ENCODE results near the gene IGFBP7.

Gene IGFBP7

DNA sequence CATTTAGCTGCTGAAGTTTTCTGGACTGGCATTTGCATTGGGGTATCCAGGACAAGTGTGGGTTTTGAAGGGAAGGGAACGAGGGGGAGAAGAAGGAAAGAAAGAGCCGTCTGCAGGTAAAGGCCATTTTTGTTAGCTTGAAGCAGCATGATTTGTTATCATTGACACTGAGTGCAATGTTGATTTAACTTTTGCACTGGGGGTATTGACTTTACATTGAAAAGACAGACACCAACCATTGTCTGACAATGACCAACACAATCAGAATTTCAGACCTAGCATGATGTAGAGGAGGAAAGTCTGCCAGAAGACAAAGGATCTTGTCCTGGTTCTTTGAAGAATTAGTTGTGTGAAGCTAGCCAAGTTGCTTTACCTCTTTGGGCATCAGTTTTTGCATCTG, 39.6 kb upstream of the IGFBP7 start:
- no peaks in the 10 kb centered on the region for H3K36me3 ChIP-seq (ENCODE audit: insufficient read depth, low read length)
- no peak overlapping the region for H3K4me3 ChIP-seq (ENCODE audit: low read length)
- H3K9ac ChIP-seq (ENCODE audit: low read depth, low read length): no peak overlapping the region
- no peaks in the 10 kb centered on the region for H3K9me3 ChIP-seq (ENCODE audit: insufficient read depth, low read depth, low read length)
- no peak overlapping the region for H3K27ac ChIP-seq (ENCODE audit: low read depth, low read length)
- WGBS: 86% methylated on average over 2 of the region's 2 CpGs
- H3K27me3 ChIP-seq (ENCODE audit: insufficient read depth, low read length): no peaks in the 10 kb centered on the region
- peaks cover 8% of the 10 kb centered on the region; the same call in 1 of the 2 replicates for H3K4me1 ChIP-seq (ENCODE audit: insufficient read depth, low read length)

DNA sequence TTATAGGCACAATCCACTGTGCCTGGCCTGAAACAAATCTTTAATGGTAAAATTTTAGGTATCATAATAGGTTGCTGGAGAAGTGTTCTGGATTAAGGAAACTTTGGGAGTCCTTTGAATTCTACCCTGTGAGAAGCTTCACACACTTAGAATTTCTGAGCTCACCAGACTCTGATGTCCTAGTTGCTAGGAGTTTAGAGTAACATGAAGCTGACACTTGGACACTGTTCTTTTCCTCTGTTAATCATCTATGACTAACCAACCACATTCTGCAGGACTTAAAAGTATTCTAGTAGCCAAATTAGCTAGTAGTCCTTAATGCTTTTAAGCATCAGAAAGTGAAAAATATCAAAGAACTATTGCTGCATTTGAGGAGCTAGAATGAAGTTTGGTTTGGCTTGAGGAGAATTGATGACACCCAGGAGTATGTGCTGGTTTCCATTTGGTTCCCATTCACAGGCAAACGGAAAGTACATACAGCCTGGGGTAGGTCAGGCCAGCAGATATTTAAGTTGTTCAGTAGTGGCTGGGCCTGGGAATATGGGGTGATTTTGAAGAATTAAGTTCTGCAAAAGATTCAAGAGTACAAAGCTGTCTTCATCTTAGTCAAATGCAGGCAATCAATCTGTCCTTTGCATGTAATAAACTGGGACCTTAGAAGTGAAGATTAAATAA, 38.8 kb upstream of the IGFBP7 start:
- Histone ChIP-seq H3K27ac (ENCODE audit: low read depth, low read length) (no peak overlapping the region), H3K4me3 (ENCODE audit: low read length) (no peak overlapping the region), H3K27me3 (ENCODE audit: insufficient read depth, low read length) (no peaks in the 10 kb centered on the region), H3K9ac (ENCODE audit: low read depth, low read length) (no peak overlapping the region), H3K4me1 (ENCODE audit: insufficient read depth, low read length) (peaks cover 2% of the 10 kb centered on the region; the same call in 1 of the 2 replicates), H3K36me3 (ENCODE audit: insufficient read depth, low read length) (no peaks in the 10 kb centered on the region), H3K9me3 (ENCODE audit: insufficient read depth, low read depth, low read length) (no peaks in the 10 kb centered on the region)
- WGBS: 90% methylated on average over 1 of the region's 1 CpG

DNA sequence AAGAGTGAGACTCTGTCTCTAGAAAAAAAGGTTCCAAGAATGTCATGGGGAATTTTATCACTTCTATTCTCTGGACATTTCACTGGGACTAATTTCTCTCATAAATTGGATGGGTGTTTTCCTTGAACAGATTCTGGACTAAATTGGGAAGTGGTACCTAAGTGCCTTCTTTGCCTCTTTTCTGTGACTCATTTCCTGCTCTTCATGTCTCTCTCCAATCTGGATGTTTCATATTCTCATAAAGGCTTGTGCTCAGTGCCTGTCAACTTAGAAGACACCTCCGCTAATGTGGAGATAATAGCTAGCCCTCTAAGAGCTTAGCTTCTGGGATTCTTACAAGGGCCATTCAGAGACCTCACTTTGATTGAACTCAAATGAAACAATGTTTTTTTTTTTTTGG, 38.0 kb upstream of the IGFBP7 start:
- Histone ChIP-seq H3K27ac (ENCODE audit: low read depth, low read length) (no peak overlapping the region), H3K4me3 (ENCODE audit: low read length) (no peak overlapping the region)

DNA sequence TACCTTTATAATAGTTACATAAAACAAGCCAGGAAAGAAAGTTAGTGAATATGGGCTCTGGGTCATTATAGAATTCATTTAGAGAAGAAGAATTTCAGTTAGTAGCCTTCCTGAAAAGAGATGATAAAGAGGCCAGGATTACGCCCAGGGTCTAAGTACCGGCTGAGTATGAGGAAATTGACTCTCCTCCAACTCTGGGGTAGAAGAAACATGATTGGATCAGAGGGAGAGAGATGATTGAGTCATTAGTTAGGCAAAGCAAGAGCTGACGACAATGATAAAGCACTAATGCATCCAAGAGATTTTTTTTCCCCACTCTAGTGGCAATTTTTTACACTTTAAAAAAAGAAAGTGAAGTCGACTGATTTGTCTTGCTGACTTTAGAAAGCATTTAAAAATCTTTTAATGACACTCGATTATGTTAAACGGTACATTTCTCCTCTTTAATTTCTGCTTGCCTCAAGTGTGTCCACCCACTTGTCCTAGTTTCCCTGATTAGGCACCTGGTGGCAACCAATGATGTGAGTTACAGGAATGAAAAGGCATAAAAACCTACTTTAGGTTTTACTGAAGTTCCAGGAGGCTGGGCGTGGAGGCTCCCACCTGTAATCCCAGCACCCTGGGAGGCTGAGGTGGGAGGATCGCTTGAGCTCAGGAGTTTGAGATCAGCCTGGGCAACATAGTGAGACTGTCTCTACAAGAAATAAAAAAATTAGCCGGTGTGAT, 37.3 kb upstream of the IGFBP7 start:
- Histone ChIP-seq H3K36me3 (ENCODE audit: insufficient read depth, low read length) (no peaks in the 10 kb centered on the region), H3K9ac (ENCODE audit: low read depth, low read length) (no peak overlapping the region), H3K9me3 (ENCODE audit: insufficient read depth, low read depth, low read length) (no peaks in the 10 kb centered on the region), H3K4me1 (ENCODE audit: insufficient read depth, low read length) (no peaks in the 10 kb centered on the region), H3K4me3 (ENCODE audit: low read length) (no peak overlapping the region), H3K27ac (ENCODE audit: low read depth, low read length) (no peak overlapping the region), H3K27me3 (ENCODE audit: insufficient read depth, low read length) (no peaks in the 10 kb centered on the region)
- WGBS: 94% methylated on average over 9 of the region's 9 CpGs

More for the DNA sequence above, 38.0 kb upstream of the IGFBP7 start:
- Histone ChIP-seq H3K27me3 (ENCODE audit: insufficient read depth, low read length) (no peaks in the 10 kb centered on the region), H3K9ac (ENCODE audit: low read depth, low read length) (no peak overlapping the region), H3K4me1 (ENCODE audit: insufficient read depth, low read length) (no peaks in the 10 kb centered on the region), H3K36me3 (ENCODE audit: insufficient read depth, low read length) (no peaks in the 10 kb centered on the region), H3K9me3 (ENCODE audit: insufficient read depth, low read depth, low read length) (no peaks in the 10 kb centered on the region)
- WGBS: 93% methylated on average over 1 of the region's 1 CpG

DNA sequence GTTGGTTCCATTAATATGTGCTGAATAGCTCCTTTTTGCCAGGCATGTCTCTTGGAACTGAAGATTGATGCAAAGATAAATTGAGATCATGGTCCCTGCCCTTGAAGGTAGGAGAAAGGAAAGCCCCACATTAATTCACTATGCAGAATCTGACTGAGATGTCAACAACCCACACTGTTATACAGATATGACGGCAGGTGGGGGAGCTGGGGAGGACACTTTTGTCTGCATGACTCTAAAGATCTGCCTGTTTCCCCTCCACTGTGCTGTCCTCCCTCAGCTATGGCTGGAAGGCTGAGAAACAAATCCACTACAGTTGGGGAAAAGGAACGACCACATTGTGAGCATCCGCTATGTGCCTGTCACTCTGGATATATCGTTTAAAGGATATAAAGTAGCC, 36.3 kb upstream of the IGFBP7 start:
- Histone ChIP-seq H3K36me3 (ENCODE audit: insufficient read depth, low read length) (no peaks in the 10 kb centered on the region), H3K4me1 (ENCODE audit: insufficient read depth, low read length) (no peaks in the 10 kb centered on the region), H3K9ac (ENCODE audit: low read depth, low read length) (no peak overlapping the region), H3K27ac (ENCODE audit: low read depth, low read length) (no peak overlapping the region), H3K9me3 (ENCODE audit: insufficient read depth, low read depth, low read length) (no peaks in the 10 kb centered on the region), H3K27me3 (ENCODE audit: insufficient read depth, low read length) (no peaks in the 10 kb centered on the region), H3K4me3 (ENCODE audit: low read length) (no peak overlapping the region)
- WGBS: 88% methylated on average over 4 of the region's 4 CpGs

DNA sequence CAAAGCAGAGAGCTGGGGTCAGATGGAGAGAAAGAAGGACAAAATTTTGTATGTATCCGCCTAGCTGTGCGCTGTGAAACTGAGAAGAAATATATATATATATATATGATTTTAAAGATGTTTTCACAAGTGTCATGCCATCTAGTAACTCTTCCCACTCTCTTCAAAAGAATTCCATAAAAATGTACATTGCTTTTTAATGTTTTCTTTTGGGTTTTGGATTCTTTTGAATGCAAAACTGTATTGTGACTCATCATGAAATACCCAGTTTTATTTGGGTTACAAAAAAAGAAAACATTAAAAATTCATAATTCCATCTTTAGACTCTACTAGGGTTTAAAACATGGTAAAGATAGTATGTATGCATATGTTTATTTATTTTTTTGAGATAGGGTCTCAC, 34.3 kb upstream of the IGFBP7 start:
- Histone ChIP-seq H3K36me3 (ENCODE audit: insufficient read depth, low read length) (no peaks in the 10 kb centered on the region), H3K4me1 (ENCODE audit: insufficient read depth, low read length) (no peaks in the 10 kb centered on the region), H3K4me3 (ENCODE audit: low read length) (no peak overlapping the region), H3K27ac (ENCODE audit: low read depth, low read length) (no peak overlapping the region), H3K9ac (ENCODE audit: low read depth, low read length) (no peak overlapping the region), H3K9me3 (ENCODE audit: insufficient read depth, low read depth, low read length) (no peaks in the 10 kb centered on the region), H3K27me3 (ENCODE audit: insufficient read depth, low read length) (no peaks in the 10 kb centered on the region)
- 60% methylated on average over 1 of the region's 2 CpGs for WGBS

DNA sequence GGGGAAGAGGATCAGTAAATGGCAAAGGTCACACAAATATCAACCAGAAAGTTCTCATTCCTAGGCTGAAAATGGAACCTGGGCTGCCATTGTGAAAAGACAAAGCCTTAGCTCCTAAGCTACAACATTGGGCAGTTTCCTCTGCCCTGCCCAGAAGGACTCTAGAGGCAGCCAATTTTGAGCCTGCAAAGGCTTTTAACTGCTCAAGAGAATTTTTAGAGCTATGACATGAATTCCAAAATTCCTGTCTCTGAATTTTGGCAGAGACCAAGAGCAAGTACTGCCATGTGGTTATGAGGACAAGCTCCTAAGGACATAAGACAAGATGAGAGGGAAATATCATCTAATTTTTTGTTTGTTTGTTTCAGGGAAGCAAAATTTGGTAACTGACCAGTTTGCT, 29.6 kb upstream of the IGFBP7 start:
- Histone ChIP-seq H3K36me3 (ENCODE audit: insufficient read depth, low read length) (no peaks in the 10 kb centered on the region), H3K27me3 (ENCODE audit: insufficient read depth, low read length) (no peaks in the 10 kb centered on the region), H3K9ac (ENCODE audit: low read depth, low read length) (no peak overlapping the region), H3K27ac (ENCODE audit: low read depth, low read length) (no peak overlapping the region), H3K4me3 (ENCODE audit: low read length) (no peak overlapping the region), H3K4me1 (ENCODE audit: insufficient read depth, low read length) (no peaks in the 10 kb centered on the region), H3K9me3 (ENCODE audit: insufficient read depth, low read depth, low read length) (peaks cover 26% of the 10 kb centered on the region; the same call in 1 of the 2 replicates)

DNA sequence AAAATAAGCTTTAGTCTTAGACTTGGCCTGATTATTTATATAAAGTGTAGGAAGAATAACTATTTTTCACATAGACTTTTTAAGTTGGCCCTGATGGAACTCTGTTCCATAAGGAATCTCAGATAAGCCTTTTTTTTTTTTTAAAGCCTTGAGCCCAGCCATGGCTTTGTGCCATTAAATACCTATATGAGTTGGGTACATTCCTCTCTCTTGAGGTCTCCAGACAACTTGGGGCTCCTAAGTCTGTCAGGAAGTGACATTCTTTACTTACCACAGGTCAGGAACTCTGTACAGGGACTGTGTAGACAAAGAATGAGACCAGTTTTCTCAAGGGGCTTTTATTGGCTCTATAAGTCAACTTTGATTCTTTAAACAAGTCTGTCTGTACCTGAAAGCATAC, 27.1 kb upstream of the IGFBP7 start:
- H3K27ac ChIP-seq (ENCODE audit: low read depth, low read length): no peak overlapping the region

DNA sequence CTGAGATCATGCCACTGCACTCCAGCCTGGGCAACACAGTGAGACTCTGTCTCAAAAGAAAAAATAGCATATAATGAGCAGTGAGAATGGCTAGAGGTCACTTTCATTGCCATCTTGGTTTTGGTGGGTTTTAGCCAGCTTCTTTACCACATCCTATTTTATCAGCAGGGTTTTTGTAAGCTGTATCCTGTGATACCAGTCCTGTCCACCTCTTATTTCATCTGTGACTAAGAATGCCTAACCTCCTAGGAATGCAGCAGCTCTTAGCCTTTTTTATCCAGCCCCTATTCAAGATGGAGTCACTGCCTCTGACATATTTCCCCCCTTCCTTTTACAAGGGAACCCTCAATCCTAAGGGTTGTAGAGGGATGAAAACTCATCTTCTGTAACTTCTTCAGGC, 26.1 kb upstream of the IGFBP7 start:
- no peaks in the 10 kb centered on the region for H3K27me3 ChIP-seq (ENCODE audit: insufficient read depth, low read length)

More for the DNA sequence above, 27.1 kb upstream of the IGFBP7 start:
- Histone ChIP-seq H3K9me3 (ENCODE audit: insufficient read depth, low read depth, low read length) (peaks cover 26% of the 10 kb centered on the region; the same call in 1 of the 2 replicates), H3K9ac (ENCODE audit: low read depth, low read length) (no peak overlapping the region), H3K27me3 (ENCODE audit: insufficient read depth, low read length) (no peaks in the 10 kb centered on the region), H3K36me3 (ENCODE audit: insufficient read depth, low read length) (no peaks in the 10 kb centered on the region), H3K4me1 (ENCODE audit: insufficient read depth, low read length) (no peaks in the 10 kb centered on the region), H3K4me3 (ENCODE audit: low read length) (no peak overlapping the region)

DNA sequence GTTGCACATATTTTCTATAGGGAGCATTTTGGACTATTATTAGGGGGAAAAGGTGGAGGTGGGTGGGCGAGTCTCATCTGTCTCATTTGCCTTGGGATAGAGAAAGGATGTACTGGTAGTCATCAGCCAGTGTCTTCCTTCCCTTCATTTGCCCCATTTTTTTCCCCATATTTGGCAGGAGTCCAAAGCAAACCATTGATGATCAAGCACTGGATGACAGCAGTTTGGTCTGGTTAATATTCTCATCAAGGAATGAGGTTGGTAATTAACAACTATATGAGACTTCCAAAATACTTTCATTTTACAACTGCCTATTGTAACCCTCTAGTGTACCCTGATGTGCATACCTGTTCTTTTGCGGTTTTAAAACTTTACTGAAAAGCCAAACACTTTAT, 22.6 kb upstream of the IGFBP7 start:
- H3K27ac ChIP-seq (ENCODE audit: low read depth, low read length): no peak overlapping the region
- no peaks in the 10 kb centered on the region for H3K36me3 ChIP-seq (ENCODE audit: insufficient read depth, low read length)
- H3K9ac ChIP-seq (ENCODE audit: low read depth, low read length): no peak overlapping the region
- WGBS: 69% methylated on average over 2 of the region's 2 CpGs
- no peaks in the 10 kb centered on the region for H3K4me1 ChIP-seq (ENCODE audit: insufficient read depth, low read length)
- no peak overlapping the region for H3K4me3 ChIP-seq (ENCODE audit: low read length)
- H3K9me3 ChIP-seq (ENCODE audit: insufficient read depth, low read depth, low read length): peaks cover 21% of the 10 kb centered on the region; the same call in 1 of the 2 replicates
- H3K27me3 ChIP-seq (ENCODE audit: insufficient read depth, low read length): no peaks in the 10 kb centered on the region

More for the DNA sequence above, 26.1 kb upstream of the IGFBP7 start:
- Histone ChIP-seq H3K36me3 (ENCODE audit: insufficient read depth, low read length) (no peaks in the 10 kb centered on the region), H3K4me1 (ENCODE audit: insufficient read depth, low read length) (no peaks in the 10 kb centered on the region), H3K4me3 (ENCODE audit: low read length) (no peak overlapping the region), H3K9ac (ENCODE audit: low read depth, low read length) (no peak overlapping the region), H3K27ac (ENCODE audit: low read depth, low read length) (no peak overlapping the region), H3K9me3 (ENCODE audit: insufficient read depth, low read depth, low read length) (peaks cover 26% of the 10 kb centered on the region; the same call in 1 of the 2 replicates)

DNA sequence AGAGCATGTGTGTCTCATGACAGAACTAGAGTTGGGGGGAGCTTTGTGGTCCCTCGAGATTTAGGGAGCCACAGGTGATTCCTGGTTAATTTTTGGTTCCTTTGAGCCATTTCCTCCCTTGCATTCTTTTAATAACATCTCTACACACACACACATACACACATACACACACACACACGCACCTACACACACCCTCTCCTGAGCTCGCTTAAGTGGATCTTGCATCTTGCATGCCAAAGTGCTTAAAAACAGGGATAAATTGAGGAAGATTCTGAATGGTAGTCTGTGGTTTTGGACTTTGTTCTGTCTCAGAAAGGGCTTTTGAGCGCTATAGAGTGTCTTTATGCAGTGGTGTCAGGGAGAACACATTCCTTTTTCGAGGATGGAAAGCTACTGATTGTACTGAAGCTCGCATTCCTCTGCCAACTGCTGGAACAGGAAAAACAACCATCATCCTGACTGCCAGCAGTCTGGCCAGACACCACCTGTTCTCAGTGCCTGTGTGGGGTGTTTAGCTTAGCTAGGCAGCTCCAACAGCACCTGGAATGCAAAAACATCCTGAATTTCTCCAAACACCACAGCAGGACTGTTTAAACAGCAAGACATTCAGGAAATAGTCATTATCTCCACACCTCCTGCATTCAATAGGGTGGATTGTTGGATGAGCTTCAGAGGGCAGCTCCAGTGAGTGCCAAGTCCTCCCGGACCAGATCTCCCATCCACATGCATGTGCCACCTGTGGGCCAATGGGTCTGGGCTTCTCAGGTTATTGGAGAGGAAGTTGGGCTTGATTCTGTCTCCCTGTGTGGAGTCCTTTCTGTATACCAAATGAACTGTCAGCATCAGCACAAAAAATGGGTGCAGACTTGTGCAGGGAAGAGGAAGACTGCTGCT, 21.9 kb upstream of the IGFBP7 start:
- no peak overlapping the region for H3K9ac ChIP-seq (ENCODE audit: low read depth, low read length)
- WGBS: 84% methylated on average over 7 of the region's 7 CpGs
- no peaks in the 10 kb centered on the region for H3K4me1 ChIP-seq (ENCODE audit: insufficient read depth, low read length)
- H3K4me3 ChIP-seq (ENCODE audit: low read length): no peak overlapping the region
- H3K9me3 ChIP-seq (ENCODE audit: insufficient read depth, low read depth, low read length): peaks cover 20% of the 10 kb centered on the region
- H3K27ac ChIP-seq (ENCODE audit: low read depth, low read length): no peak overlapping the region
- no peaks in the 10 kb centered on the region for H3K36me3 ChIP-seq (ENCODE audit: insufficient read depth, low read length)
- H3K27me3 ChIP-seq (ENCODE audit: insufficient read depth, low read length): no peaks in the 10 kb centered on the region
